ENCODE data around the gene FBXW7.

Gene FBXW7

GRCh38 chr4:152559641-152560040 lies 23.7 kb upstream of the FBXW7 start:
- Histone ChIP-seq H3K9me2 (replicated peaks; ENCODE audit: low read depth, low read length) (no peaks in the 10 kb centered on the region), H3K4me1 (ENCODE audit: insufficient read depth, low read length, poor library complexity, severe bottlenecking) (peaks cover 14% of the 10 kb centered on the region), H3F3A (ENCODE audit: low read depth) (no peaks in the 10 kb centered on the region), H3K36me3 (ENCODE audit: insufficient read depth, low read length) (no peaks in the 10 kb centered on the region), H3K27me3 (ENCODE audit: insufficient read depth, low read length, poor library complexity, severe bottlenecking) (no peaks in the 10 kb centered on the region), H3K4me2 (ENCODE audit: low read depth, low read length, poor library complexity, severe bottlenecking) (no peak overlapping the region), H4K20me1 (ENCODE audit: insufficient read depth, low read length, poor library complexity, severe bottlenecking) (no peaks in the 10 kb centered on the region), H3K9ac (ENCODE audit: low read depth, low read length, poor library complexity, severe bottlenecking) (no peak overlapping the region), H2AFZ (ENCODE audit: low read length) (no peak overlapping the region), H3K79me2 (ENCODE audit: insufficient read depth, low read length) (no peaks in the 10 kb centered on the region), H3K4me3 (ENCODE audit: low read length, poor library complexity, severe bottlenecking) (no peak overlapping the region), H3K9me3 (ENCODE audit: insufficient read depth, low read depth, low read length) (no peaks in the 10 kb centered on the region)
- TF ChIP-seq EZH2phosphoT487 (IDR thresholded peaks at IDR 0.05; ENCODE audit: borderline replicate concordance) (no peak), CTCF (conservative IDR thresholded peaks at IDR 0.05; ENCODE audit: low read length) (no peak)

- no peaks in the 10 kb centered on the region for H3F3A ChIP-seq (ENCODE audit: low read depth)
- no peak overlapping the region for H3K9ac ChIP-seq (ENCODE audit: low read depth, low read length, poor library complexity, severe bottlenecking)
- H4K20me1 ChIP-seq (ENCODE audit: insufficient read depth, low read length, poor library complexity, severe bottlenecking), result no peaks in the 10 kb centered on the region
- no peaks in the 10 kb centered on the region for H3K36me3 ChIP-seq (ENCODE audit: insufficient read depth, low read length)
- no peaks in the 10 kb centered on the region for H3K9me3 ChIP-seq (ENCODE audit: insufficient read depth, low read depth, low read length)
- H3K9me2 ChIP-seq (replicated peaks; ENCODE audit: low read depth, low read length), result no peaks in the 10 kb centered on the region
- H2AFZ ChIP-seq (ENCODE audit: low read length), result no peak overlapping the region; the same call in 1 of the 2 replicates
- peaks cover 26% of the 10 kb centered on the region for H3K4me1 ChIP-seq (ENCODE audit: insufficient read depth, low read length, poor library complexity, severe bottlenecking)
- H3K4me2 ChIP-seq (ENCODE audit: low read depth, low read length, poor library complexity, severe bottlenecking), result no peak overlapping the region
- H3K79me2 ChIP-seq (ENCODE audit: insufficient read depth, low read length), result no peaks in the 10 kb centered on the region
- no peak overlapping the region for H3K4me3 ChIP-seq (ENCODE audit: low read length, poor library complexity, severe bottlenecking)
- H3K27me3 ChIP-seq (ENCODE audit: insufficient read depth, low read length, poor library complexity, severe bottlenecking), result no peaks in the 10 kb centered on the region
- TF ChIP-seq EZH2phosphoT487 (IDR thresholded peaks at IDR 0.05; ENCODE audit: borderline replicate concordance), result no peak
- no peak for TF ChIP-seq CTCF (conservative IDR thresholded peaks at IDR 0.05; ENCODE audit: low read length)
These were observed 22.5 kb upstream of the FBXW7 start for GRCh38 chr4:152558396-152558795.

GRCh38 chr4:152556834-152557233 lies 20.9 kb upstream of the FBXW7 start:
- Histone ChIP-seq H3K79me2 (ENCODE audit: insufficient read depth, low read length) (no peaks in the 10 kb centered on the region), H3F3A (ENCODE audit: low read depth) (no peaks in the 10 kb centered on the region), H3K27me3 (ENCODE audit: insufficient read depth, low read length, poor library complexity, severe bottlenecking) (no peaks in the 10 kb centered on the region), H3K9me3 (ENCODE audit: insufficient read depth, low read depth, low read length) (no peaks in the 10 kb centered on the region), H3K9me2 (replicated peaks; ENCODE audit: low read depth, low read length) (no peaks in the 10 kb centered on the region), H3K9ac (ENCODE audit: low read depth, low read length, poor library complexity, severe bottlenecking) (no peak overlapping the region), H4K20me1 (ENCODE audit: insufficient read depth, low read length, poor library complexity, severe bottlenecking) (no peaks in the 10 kb centered on the region), H3K4me3 (ENCODE audit: low read length, poor library complexity, severe bottlenecking) (no peak overlapping the region), H3K4me2 (ENCODE audit: low read depth, low read length, poor library complexity, severe bottlenecking) (no peak overlapping the region), H2AFZ (ENCODE audit: low read length) (peak overlapping the region; percentile 64), H3K36me3 (ENCODE audit: insufficient read depth, low read length) (no peaks in the 10 kb centered on the region), H3K4me1 (ENCODE audit: insufficient read depth, low read length, poor library complexity, severe bottlenecking) (peaks cover 28% of the 10 kb centered on the region)
- TF ChIP-seq EZH2phosphoT487 (IDR thresholded peaks at IDR 0.05; ENCODE audit: borderline replicate concordance) (no peak), CTCF (conservative IDR thresholded peaks at IDR 0.05; ENCODE audit: low read length) (no peak)

Measured in Loucy (cell line).